Keratinocyte (primary cell): ENCODE data around the gene CIB4. TPM values are rescaled to one million over a fixed set of nuclear protein-coding genes. Genes with fewer than 3 reads are reported as not detected.

Experiments used
- DNase-seq: peaks from one replicate; pipeline ENCODE4 v3.0.0-alpha.2; 2011; ENCODE audit warnings: low read depth, missing footprints, low spot score
- FAIRE-seq: peaks from 2 replicates; lab custom pipeline; 2011; peaks lifted over from hg19 to GRCh38; lab: Jason Lieb, UNC
- H2AFZ ChIP-seq: 2 replicates; pipeline ENCODE4 v1.6.0; 2012; ENCODE audit warnings: low read length, control low read depth, inconsistent platforms; ENCODE audit not compliant: control insufficient read depth
- H3K27ac ChIP-seq: 2 replicates; pipeline ENCODE4 v1.5.1; 2011; ENCODE audit warnings: low read length; ENCODE audit not compliant: control insufficient read depth, insufficient read depth
- H3K27me3 ChIP-seq: 3 replicates; pipeline ENCODE4 v1.6.0; 2011; ENCODE audit warnings: low read length; ENCODE audit not compliant: control insufficient read depth, insufficient read depth; ENCODE audit errors: extremely low read depth
- H3K36me3 ChIP-seq, 2 experiments: 2 replicates in 1 of 2; 3 replicates in 1 of 2; pipeline ENCODE4 v1.5.1; 2011; ENCODE audit warnings: low read length in 2 of 2, mild to moderate bottlenecking in 1 of 2; ENCODE audit not compliant: control insufficient read depth in 2 of 2, insufficient read depth in 2 of 2; ENCODE audit errors: extremely low read depth in 1 of 2
- H3K4me1 ChIP-seq: 3 replicates; pipeline ENCODE4 v1.5.1; 2011; ENCODE audit warnings: low read length; ENCODE audit not compliant: control insufficient read depth, insufficient read depth; ENCODE audit errors: extremely low read depth
- H3K4me2 ChIP-seq: 3 replicates; pipeline ENCODE4 v1.6.0; 2011; ENCODE audit warnings: low read depth, low read length; ENCODE audit not compliant: control insufficient read depth, insufficient read depth; ENCODE audit errors: extremely low read depth
- H3K4me3 ChIP-seq, 3 experiments: fragments of 200-600 bp in 1 of 3; sonication (generic) in 1 of 3; 2 replicates in 2 of 3; 3 replicates in 1 of 3; pipeline ENCODE4 v1.5.1; 2011 to 2016; ENCODE audit warnings: low read length in 3 of 3, mild to moderate bottlenecking in 3 of 3, control low read depth in 2 of 3, inconsistent platforms in 1 of 3, low read depth in 1 of 3, mixed read lengths in 1 of 3, mixed run types in 1 of 3, moderate library complexity in 1 of 3; ENCODE audit not compliant: control insufficient read depth in 2 of 3, insufficient read depth in 2 of 3; ENCODE audit errors: extremely low read depth in 1 of 3
- H3K79me2 ChIP-seq: 2 replicates; pipeline ENCODE4 v1.6.0; 2012; ENCODE audit warnings: low read length; ENCODE audit not compliant: control insufficient read depth, insufficient read depth
- H3K9ac ChIP-seq: 3 replicates; pipeline ENCODE4 v1.6.0; 2011; ENCODE audit warnings: low read length; ENCODE audit not compliant: control insufficient read depth, insufficient read depth; ENCODE audit errors: extremely low read depth
- H3K9me1 ChIP-seq: 3 replicates; pipeline ENCODE4 v1.6.0; 2011; ENCODE audit warnings: low read length; ENCODE audit not compliant: control insufficient read depth, insufficient read depth; ENCODE audit errors: extremely low read depth
- H3K9me3 ChIP-seq: 2 replicates; pipeline ENCODE4 v1.5.1; 2012; ENCODE audit warnings: low read depth, low read length; ENCODE audit not compliant: control insufficient read depth
- H4K20me1 ChIP-seq: 3 replicates; pipeline ENCODE4 v1.6.0; 2011; ENCODE audit warnings: low read length; ENCODE audit not compliant: control insufficient read depth, insufficient read depth; ENCODE audit errors: extremely low read depth
- EZH2 ChIP-seq: IDR thresholded peaks from one replicate; pipeline ENCODE4 v1.6.1; 2012; ENCODE audit warnings: inconsistent platforms, mild to moderate bottlenecking, low read length, moderate library complexity
- dilution Hi-C: fragments of 300-500 bp; cut with MboI; formaldehyde crosslinking; loops from one replicate; pipeline ENCODE4 v1.7.0; 2020; ENCODE audit warnings: low sequenced_read_pairs; ENCODE audit not compliant: extremely low pct_ligation_motif_present
- polyA plus RNA-seq, 5 experiments: library from polyadenylated mRNA; depleted of rRNA in 3 of 5; stranded (reverse) in 3 of 5; stranded (forward) in 1 of 5; unstranded in 1 of 5; fragments of >200 nt; gene quantifications; 1 replicate in 1 of 5; 2 replicates in 3 of 5; 3 replicates in 1 of 5; pipeline versions ENCODE4 v1.2.1 to v1.2.3, GENCODE V29; 2011 to 2012; ENCODE audit warnings: missing spikeins in 2 of 5, low read depth in 1 of 5, low replicate concordance in 1 of 5
- TF ChIP-seq, protein P1 (sequence below), 3 experiments: IDR thresholded peaks in 1 of 3; conservative IDR thresholded peaks in 1 of 3; optimal IDR thresholded peaks in 1 of 3; 2 replicates in 2 of 3; 3 replicates in 1 of 3; pipeline versions ENCODE3 to v1.5.1; 2011; ENCODE audit warnings: low read length in 3 of 3, mild to moderate bottlenecking in 3 of 3, moderate library complexity in 2 of 3, control low read depth in 1 of 3, inconsistent platforms in 1 of 3; ENCODE audit not compliant: insufficient read depth in 2 of 3; ENCODE audit errors: extremely low read depth in 1 of 3

The CIB4 gene
- polyA plus RNA-seq, 1 donor (not counting 4 experiments of a cell fraction or from before 2014, with no cell fraction given) = not detected

DNA sequence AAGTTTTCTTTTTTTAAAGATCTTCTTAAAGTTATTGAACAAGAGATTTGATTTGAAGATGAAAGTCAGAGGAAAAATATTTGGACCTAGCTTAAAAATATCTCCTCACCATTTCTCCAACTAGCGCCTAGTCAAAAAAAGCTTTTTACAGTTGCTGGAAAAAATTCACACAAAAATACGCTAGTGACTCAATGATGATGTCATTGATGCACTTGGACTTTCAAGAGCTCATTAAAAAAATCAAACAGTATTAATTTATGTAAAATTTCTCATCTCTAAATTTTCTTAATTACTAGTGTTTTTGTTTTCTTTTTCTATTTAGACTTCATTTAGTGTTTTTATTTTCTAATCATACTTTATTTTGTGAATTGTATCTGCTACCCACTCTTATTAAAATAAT, 41.8 kb downstream of the CIB4 start:
- H3K9me3 ChIP-seq = no peaks in the 10 kb centered on the region
- no peak for FAIRE-seq
- peaks cover 3% of the 10 kb centered on the region for H3K4me1 ChIP-seq
- TF ChIP-seq EZH2 = no peak
- TF ChIP-seq, protein P1, sequence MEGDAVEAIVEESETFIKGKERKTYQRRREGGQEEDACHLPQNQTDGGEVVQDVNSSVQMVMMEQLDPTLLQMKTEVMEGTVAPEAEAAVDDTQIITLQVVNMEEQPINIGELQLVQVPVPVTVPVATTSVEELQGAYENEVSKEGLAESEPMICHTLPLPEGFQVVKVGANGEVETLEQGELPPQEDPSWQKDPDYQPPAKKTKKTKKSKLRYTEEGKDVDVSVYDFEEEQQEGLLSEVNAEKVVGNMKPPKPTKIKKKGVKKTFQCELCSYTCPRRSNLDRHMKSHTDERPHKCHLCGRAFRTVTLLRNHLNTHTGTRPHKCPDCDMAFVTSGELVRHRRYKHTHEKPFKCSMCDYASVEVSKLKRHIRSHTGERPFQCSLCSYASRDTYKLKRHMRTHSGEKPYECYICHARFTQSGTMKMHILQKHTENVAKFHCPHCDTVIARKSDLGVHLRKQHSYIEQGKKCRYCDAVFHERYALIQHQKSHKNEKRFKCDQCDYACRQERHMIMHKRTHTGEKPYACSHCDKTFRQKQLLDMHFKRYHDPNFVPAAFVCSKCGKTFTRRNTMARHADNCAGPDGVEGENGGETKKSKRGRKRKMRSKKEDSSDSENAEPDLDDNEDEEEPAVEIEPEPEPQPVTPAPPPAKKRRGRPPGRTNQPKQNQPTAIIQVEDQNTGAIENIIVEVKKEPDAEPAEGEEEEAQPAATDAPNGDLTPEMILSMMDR (optimal IDR thresholded peaks at IDR 0.05 in 1 of 3, IDR thresholded peaks at IDR 0.05 in 1 of 3, conservative IDR thresholded peaks at IDR 0.05 in 1 of 3; ENCODE audit: extremely low read depth in 1 of 3, insufficient read depth in 2 of 3, low read length in 3 of 3) = no peak
- no peaks in the 10 kb centered on the region for H3K9me1 ChIP-seq
- dilution Hi-C loops = no loop called here
- no peak for DNase-seq
- H4K20me1 ChIP-seq = no peaks in the 10 kb centered on the region
- H3K4me3 ChIP-seq = no peak overlapping the region
- no peaks in the 10 kb centered on the region for H3K79me2 ChIP-seq
- H3K27me3 ChIP-seq = peaks cover 10% of the 10 kb centered on the region
- no peaks in the 10 kb centered on the region for H3K36me3 ChIP-seq
- H3K9ac ChIP-seq = no peak overlapping the region
- no peak overlapping the region for H3K27ac ChIP-seq
- H2AFZ ChIP-seq = no peak overlapping the region
- no peak overlapping the region for H3K4me2 ChIP-seq

DNA sequence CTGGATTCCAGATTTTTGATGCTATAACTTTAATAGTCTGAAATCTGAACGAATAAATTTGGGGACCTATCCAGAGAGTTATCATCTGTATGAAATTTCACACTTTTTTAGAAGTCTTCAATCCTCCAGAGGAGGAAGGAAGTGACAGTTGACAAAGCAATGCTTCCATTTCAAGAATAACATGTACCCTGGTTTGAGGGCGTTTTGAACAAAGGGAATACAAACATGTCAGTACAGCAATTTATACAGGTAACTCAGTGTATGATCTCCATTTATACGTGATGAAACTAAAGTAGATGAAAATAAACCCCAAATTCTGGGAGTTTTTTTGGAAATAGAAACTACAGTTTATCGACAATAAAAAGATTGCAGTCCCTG, 42.2 kb downstream of the CIB4 start:
- no peaks in the 10 kb centered on the region for H3K36me3 ChIP-seq
- dilution Hi-C loops = no loop called here

More for the DNA sequence above, 42.2 kb downstream of the CIB4 start:
- TF ChIP-seq, protein P1 (optimal IDR thresholded peaks at IDR 0.05 in 1 of 3, IDR thresholded peaks at IDR 0.05 in 1 of 3, conservative IDR thresholded peaks at IDR 0.05 in 1 of 3; ENCODE audit: extremely low read depth in 1 of 3, insufficient read depth in 2 of 3, low read length in 3 of 3) = no peak
- no peak for TF ChIP-seq EZH2
- Histone ChIP-seq H3K9ac (no peak overlapping the region), H3K27me3 (peaks cover 10% of the 10 kb centered on the region), H4K20me1 (no peaks in the 10 kb centered on the region), H3K9me3 (no peaks in the 10 kb centered on the region), H3K27ac (no peak overlapping the region), H3K4me3 (no peak overlapping the region), H2AFZ (no peak overlapping the region), H3K9me1 (no peaks in the 10 kb centered on the region), H3K4me1 (peaks cover 3% of the 10 kb centered on the region), H3K79me2 (no peaks in the 10 kb centered on the region), H3K4me2 (no peak overlapping the region)
- DNase-seq (no peak), FAIRE-seq (no peak)
